GM18502 (cell line): ENCODE measurements around the gene MRPL19.
"Not testable (repeated sequence)": the region's sequence is repeated elsewhere in the genome, so short reads cannot be mapped to it uniquely, and the experiment has no call there.

Source experiments
- ATAC-seq: cut with Tn5 transposase; IDR thresholded peaks from one replicate; pipeline ENCODE4 v1.9.1; 2021; ENCODE audit warnings: mild to moderate bottlenecking; ENCODE audit not compliant: unreplicated experiment, poor library complexity

Gene MRPL19

GRCh38 chr2:75656563-75656962 is 10.0 kb downstream of the MRPL19 start:
- no peak for ATAC-seq

- ATAC-seq, result no peak
These were observed 11.2 kb downstream of the MRPL19 start for GRCh38 chr2:75657798-75658197.

- ATAC-seq, result no peak
These were observed 20.3 kb downstream of the MRPL19 start for GRCh38 chr2:75666911-75667310.

- no peak for ATAC-seq
These were observed 21.3 kb downstream of the MRPL19 start for GRCh38 chr2:75667884-75668283.

GRCh38 chr2:75675423-75675822 is 28.8 kb downstream of the MRPL19 start:
- ATAC-seq, result not testable (repeated sequence)

- ATAC-seq, result no peak
These were observed 29.3 kb downstream of the MRPL19 start for GRCh38 chr2:75675908-75676307.

- ATAC-seq, result no peak
These were observed 29.9 kb downstream of the MRPL19 start for GRCh38 chr2:75676464-75676863.

- no peak for ATAC-seq
These were observed 33.0 kb downstream of the MRPL19 start for GRCh38 chr2:75679556-75679955.

GRCh38 chr2:75680402-75680801 is 33.8 kb downstream of the MRPL19 start:
- no peak for ATAC-seq

- not testable (repeated sequence) for ATAC-seq
These were observed 36.8 kb downstream of the MRPL19 start for GRCh38 chr2:75683430-75683829.

GRCh38 chr2:75688196-75688595 is 41.6 kb downstream of the MRPL19 start:
- no peak for ATAC-seq

- ATAC-seq, result no peak
These were observed 52.3 kb downstream of the MRPL19 start for GRCh38 chr2:75698918-75699317.

- ATAC-seq, result no peak
These were observed 56.0 kb downstream of the MRPL19 start for GRCh38 chr2:75702593-75702992.

GRCh38 chr2:75703589-75704287 is 57.2 kb downstream of the MRPL19 start:
- no peak for ATAC-seq

GRCh38 chr2:75705921-75706320 is 59.3 kb downstream of the MRPL19 start:
- no peak for ATAC-seq

GRCh38 chr2:75707901-75708300 is 61.3 kb downstream of the MRPL19 start:
- no peak for ATAC-seq

- no peak for ATAC-seq
These were observed 62.7 kb downstream of the MRPL19 start for GRCh38 chr2:75709297-75709696.

- ATAC-seq, result peak; percentile 39
These were observed 63.6 kb downstream of the MRPL19 start for GRCh38 chr2:75710220-75710576.

- peak; percentile 94 for ATAC-seq
These were observed 64.1 kb downstream of the MRPL19 start, which contains the start of gene GCFC2 for GRCh38 chr2:75710577-75711253. Gene GCFC2, minus strand, starts transcription at chr2:75710915. Its CDS starts 60 bp downstream, at chr2:75710855.

- ATAC-seq, result not testable (repeated sequence)
These were observed 65.0 kb downstream of the MRPL19 start for GRCh38 chr2:75711590-75711989.

- ATAC-seq, result no peak
These were observed 69.8 kb downstream of the MRPL19 start for GRCh38 chr2:75716406-75716805.

GRCh38 chr2:75719616-75720015 is 73.0 kb downstream of the MRPL19 start:
- ATAC-seq, result no peak
